NOMO-1 treated with dmso at 0.1 percent for 144 hours (cell line): Measurements from ENCODE around the gene UBLCP1.
A peak's percentile ranks its signal among the peaks of the same experiment; 100 is the strongest.
"Not testable (repeated sequence)": the region's sequence is repeated elsewhere in the genome, so short reads cannot be mapped to it uniquely, and the experiment has no call there.

Experiments
- DNase-seq: peaks from one replicate; lab custom pipeline; 2025; ENCODE audit not compliant: unreplicated experiment; lab: John Stamatoyannopoulos, UW

The UBLCP1 gene, protein sequence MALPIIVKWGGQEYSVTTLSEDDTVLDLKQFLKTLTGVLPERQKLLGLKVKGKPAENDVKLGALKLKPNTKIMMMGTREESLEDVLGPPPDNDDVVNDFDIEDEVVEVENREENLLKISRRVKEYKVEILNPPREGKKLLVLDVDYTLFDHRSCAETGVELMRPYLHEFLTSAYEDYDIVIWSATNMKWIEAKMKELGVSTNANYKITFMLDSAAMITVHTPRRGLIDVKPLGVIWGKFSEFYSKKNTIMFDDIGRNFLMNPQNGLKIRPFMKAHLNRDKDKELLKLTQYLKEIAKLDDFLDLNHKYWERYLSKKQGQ

DNA sequence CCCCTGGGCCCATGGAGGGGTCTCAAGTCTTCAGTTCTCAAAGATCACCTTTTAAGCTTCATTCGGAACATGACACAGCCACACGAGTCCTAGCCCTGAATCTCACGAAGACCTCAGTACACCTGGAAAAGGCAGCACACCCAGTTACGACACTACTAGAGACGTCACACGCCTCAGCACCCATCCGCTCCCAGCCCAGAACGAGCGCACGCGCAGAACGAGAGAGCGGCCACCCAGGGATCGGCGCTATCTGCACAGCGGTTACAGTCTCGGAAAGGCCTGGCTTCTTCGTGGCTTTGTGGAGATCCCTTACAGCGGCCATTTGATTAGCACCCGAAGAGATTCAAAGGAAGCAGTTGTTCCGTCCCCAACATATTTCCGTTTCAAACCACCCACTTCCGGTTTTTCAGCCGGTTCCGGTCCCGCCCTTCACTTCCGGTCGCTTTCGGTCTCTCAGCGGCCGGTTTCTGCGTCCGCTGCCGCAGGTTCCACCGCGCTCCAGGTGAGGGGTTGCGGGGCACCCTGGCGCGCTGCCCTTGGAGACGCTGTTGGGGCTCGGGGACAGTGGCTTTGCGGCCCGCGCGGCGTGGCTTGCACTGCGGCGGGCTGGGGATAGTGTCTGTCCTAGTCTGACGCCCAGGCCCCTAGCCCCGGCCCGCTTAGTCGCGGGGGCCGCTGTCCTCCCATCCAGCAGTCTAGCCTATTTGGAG is at the start of gene UBLCP1:
Gene UBLCP1, plus strand, starts transcription at position 432 of the 710 bp plus-strand sequence. CDS start 5,626 bp downstream, outside the sequence.
- peak; percentile 84 for DNase-seq

DNA sequence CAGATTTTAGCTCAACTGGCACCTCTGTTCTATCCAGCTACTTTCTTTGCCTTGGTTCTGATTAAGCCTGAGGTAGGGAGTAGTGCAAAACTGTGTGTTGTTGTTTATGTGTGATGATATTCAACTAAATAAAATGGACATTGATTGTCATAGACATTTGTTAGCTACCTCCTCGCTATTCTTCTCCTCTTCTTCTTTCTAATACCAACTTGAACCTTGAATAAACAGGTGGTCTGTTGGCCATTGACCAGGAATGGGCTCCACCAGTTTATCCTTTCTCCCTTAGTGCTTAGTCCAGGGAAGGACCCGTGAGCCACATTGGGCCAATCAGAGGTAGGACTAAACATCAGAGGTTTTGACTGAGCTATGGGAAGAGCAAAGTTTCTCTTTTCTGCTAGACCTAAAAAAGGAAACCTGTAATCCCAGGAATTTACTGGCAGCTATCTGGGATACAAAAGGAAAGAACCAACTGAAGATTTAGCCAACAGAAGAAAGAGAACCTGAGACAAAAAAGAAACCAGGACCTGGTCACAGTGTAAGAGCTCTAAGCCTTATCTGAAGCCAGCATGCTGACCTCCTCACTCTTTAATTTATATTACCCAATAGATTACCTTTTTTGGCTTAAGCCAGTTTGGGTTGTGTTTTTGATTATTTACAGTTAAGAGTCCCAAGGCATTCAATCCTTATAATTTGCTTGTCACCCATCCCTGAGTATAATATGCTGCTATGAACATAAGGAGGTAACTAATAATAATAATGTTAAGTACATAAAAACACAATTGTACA is 48.4 kb upstream of the UBLCP1 start:
- no peak for DNase-seq

DNA sequence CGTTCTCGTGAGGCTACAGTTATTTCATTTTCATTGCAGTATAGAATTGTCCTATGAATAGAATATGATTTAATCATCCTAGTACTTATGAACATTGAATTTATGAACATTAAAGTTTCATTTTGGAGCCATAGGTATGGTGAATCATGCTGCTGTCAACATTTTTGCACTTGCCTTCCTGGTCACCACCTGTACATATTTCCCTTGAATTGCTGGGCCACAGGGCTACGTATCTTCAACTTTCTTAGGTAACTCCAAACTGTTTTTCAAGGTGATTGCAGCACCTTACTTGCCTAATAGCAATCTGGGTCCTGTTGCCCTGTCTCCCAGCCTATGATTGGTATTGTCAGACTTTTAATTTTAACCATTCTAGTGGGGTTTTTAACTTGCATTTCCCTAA is 47.2 kb upstream of the UBLCP1 start:
- no peak for DNase-seq

DNA sequence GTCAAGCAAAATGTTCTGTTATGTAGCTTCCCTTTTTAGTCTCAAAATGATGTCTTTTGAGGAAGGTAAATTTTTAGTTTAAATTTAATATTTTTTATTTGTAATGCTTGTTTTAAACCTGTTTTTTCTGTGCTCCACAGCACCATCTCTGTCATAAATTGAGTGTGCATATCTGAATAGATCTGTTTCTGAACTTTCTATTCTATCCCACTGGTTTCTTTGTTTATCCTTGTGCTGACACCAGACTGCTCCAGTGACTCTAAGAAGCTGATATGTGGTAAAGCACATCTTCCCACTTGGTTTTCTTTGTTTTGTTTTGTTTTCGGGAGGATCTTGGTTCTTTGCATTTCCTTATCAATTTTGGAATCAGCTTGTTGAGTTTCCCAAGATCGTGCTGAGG is 46.6 kb upstream of the UBLCP1 start:
- no peak for DNase-seq

DNA sequence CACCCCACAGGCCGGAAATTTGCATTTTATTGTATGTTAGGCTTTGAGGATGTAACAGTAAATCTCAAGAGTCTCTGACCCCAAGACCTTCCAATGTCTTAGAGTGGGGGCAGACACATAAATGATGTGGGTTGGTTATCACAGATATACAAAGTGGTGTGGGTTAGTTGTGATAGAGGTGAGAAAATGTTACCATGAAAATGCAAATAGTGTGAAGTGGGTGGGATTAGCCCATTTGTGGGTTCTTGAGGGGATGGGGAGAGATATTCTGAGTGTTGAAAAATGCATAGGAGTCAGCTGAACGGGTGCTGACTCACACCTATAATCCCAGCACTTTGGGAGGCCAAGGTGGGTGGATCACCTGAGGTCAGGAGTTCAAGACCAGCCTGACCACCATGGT is 45.9 kb upstream of the UBLCP1 start:
- no peak for DNase-seq

DNA sequence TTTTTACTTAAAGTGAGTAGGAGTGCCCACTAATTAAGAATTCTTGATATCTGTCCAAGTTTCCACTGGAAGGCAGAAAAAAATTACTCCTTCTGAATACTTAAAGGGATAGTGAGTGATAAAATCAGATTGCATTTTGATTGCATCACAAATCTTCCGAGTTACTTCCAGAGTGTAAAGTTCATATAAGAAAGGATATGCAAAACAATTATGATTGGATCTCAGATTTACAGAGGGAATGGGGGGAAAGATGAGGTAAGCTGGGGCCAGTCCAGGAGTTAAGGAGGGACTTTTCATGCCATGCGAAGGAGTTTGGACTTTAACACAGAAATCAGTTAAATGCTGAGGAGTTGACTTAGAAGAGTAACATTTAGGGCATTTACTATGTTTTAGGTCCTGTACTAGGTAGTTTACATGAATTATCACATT is 44.5 kb upstream of the UBLCP1 start:
- DNase-seq, result no peak

DNA sequence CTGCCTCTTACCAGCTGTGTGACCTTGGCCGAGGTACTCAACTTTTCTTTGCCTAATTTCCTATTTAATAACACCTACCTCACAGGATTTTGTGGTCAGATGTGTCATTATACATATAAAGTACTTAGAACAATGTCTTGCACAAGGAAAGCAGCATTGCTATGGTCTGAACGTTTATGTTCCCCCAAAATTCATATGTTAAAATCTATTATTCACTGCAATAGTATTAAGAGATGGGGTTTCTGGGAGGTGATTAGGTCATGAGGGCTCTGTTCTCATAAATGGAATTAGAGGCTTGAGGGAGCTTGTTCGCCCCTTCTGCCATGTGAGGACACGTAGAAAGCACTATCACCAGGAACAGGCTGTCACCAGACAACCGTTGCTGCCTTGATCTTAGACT is 42.9 kb upstream of the UBLCP1 start:
- DNase-seq, result no peak

DNA sequence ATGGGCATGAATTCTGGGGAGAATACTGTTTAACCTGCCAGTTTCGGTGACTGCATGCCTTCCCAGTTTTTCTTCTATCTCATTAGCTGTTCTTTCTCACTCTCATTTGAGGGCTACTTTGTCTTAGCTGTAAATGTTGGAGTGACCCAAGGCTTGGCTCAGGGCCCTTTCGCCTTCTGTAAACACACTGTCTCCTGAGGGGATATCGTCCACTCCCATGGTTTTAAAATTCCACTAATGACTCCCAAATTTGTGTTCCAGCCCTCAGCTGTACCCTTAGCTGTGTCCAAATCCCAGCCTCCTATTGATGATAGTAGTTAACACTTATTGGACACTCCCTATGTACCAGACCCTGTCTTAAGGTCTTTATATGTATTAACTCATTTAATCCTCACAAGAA is 39.6 kb upstream of the UBLCP1 start:
- no peak for DNase-seq

DNA sequence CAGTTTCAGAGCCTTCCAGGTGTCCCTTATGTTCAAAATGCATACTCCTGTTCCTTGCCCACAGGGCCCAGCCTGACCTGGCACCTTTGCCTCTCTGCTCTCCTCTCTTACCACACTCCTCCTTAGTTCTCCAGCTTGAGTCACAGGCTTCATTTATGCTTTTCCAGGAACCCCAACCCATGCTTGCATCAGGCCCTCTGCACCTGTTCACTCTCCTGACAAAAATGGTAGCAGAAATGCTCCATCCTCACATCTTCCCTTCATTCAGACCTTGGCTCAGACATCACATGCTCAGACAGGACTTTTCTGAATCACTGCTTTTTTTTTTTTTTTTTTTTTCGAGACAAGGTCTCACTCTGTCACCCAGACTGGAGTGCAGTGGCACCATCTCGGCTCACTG is 38.6 kb upstream of the UBLCP1 start:
- no peak for DNase-seq

DNA sequence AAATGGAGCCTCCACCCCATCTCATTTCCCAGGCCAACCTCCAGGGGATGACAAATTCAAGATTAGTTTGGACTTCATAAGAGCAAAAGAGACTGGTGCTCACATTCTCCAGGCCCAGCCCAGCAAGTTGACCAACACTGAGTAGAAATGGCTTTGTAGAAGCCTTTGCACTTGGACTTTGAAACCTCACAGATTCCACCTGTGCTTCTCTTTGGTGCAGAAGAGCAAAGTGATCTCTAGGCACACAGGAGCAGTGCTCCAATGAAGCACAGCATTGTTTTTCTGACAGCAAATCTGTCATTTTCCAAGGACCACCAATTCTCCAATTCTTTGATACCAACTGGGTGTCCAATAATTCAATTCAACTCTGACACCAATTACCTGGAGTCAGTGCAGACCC is 36.6 kb upstream of the UBLCP1 start:
- no peak for DNase-seq

DNA sequence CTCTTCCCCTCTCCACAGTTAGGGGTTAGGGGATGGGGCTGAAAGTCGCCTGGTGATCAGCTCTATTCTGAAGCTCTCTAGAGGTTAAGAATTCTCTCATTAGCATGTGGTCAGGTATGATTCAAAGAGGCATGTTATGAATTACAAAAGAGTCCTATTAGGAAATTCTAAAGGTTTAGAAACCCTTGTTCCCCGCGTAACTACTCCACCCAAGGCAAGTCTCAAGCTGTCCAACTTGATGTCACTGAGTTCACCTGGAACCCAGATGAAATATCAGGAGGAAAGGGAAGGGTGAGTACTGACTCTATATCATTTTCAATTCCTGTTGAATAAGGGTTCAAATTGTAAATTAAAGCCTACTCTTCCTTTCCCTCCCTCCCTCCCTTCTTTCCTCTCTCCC is 35.6 kb upstream of the UBLCP1 start:
- DNase-seq, result no peak

DNA sequence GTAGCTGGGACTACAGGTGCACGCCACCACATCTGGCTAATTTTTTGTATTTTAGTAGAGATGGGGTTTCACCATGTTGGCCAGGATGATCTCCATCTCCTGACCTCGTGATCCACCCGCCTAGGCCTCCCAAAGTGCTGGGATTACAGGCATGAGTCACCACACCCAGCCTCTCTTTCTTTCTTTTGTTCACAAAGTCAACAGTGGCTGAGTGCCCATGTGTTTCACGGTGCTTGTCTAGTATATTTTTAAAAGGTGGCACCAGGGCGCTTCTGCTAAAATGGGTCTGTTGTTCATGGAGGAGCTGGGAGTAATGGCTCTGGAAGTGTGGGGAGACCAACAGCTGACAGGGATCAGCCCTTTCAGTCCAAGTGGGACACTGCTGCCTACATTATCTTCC is 35.0 kb upstream of the UBLCP1 start:
- not testable (repeated sequence) for DNase-seq

DNA sequence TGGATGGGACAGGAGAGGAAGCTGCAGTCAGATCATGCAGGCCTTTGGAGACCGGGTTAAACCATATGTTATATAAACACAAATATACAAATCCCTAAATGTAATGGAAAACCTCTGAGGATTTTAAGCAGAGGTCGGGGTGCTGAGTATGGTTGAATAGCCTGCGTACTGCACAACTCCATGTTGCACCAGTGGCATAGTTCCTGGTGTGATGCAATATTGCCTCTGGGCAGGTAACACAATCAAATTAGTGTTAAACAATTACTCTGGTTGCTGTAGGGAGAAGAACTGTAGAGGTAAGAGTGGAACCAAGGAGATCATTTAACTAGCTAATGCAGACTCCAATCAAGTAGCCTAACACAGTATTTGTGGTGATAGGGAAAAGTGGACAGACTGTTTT is 32.4 kb upstream of the UBLCP1 start:
- no peak for DNase-seq

DNA sequence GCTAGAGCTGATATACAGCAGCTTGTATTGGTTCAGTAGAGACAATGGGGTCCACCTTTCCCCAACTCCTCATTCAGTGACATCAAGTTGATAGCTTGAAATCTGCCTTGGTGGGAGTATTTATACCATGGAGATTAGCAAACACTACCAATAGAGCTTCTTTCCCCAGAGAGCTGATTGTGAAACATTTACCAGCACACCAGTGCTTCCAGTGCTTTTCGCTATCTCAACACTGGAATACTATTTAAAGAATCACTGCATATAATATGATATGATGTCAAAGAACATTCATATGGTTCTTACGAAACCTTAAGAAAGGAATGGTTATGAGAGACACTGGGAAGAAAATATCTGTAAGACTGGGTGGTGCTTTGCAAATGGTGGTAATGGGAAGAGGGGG is 31.9 kb upstream of the UBLCP1 start:
- no peak for DNase-seq

DNA sequence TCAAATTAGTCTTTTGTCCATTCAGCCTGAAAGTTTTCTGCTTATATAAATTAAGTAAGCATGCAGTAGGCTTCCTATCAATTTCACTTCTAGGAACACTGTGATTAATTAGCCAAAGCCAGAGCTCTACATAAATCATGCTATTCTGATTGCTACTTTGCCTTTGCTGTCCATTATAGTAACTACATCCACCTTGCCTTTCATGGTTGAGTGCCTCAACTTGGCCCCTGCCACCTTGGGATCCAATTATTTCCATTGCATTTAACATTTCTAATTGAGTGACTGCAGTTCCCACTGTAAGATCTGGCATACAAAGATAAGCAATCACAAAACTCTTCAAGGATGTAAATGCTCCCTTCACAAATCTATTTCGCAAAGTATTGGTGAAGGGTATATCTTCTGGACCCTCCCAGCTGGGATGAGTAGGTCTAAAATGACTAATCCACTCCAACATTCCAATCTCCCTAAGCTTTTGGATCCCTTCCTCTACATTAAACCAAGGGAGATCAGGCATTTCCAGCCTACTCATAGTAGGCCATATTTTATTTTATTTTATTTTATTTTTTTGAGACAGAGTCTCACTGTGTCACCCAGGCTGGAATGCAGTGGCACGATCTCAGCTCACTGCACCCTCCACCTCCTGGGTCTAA is 27.1 kb upstream of the UBLCP1 start:
- DNase-seq, result not testable (repeated sequence)

DNA sequence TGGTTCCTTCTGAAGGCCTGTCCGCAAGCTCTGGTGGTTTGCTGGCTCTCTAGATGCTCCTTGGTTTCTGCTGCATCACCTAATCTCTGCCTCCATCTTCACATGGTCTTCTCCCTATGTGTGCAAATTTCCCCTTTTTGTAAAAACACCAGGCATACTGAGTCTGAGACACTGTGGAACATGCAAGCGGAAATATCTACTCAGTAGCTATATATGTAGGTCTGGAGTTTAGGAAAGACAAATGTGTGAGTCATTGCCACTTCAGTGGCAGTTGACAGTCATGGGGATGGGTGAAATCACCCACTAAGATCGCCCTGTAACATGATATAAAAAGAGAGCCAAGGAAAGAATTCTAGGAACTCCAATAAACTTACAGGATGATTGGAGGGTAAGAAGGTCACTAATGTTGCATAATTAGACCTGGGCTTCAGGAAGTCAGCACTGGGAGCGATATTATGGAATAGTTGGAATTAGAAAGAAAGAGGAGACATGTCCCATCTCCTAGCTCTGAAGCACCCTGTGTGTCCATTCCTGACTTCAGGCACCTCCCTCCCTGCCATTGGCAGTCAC is 22.7 kb upstream of the UBLCP1 start:
- no peak for DNase-seq

DNA sequence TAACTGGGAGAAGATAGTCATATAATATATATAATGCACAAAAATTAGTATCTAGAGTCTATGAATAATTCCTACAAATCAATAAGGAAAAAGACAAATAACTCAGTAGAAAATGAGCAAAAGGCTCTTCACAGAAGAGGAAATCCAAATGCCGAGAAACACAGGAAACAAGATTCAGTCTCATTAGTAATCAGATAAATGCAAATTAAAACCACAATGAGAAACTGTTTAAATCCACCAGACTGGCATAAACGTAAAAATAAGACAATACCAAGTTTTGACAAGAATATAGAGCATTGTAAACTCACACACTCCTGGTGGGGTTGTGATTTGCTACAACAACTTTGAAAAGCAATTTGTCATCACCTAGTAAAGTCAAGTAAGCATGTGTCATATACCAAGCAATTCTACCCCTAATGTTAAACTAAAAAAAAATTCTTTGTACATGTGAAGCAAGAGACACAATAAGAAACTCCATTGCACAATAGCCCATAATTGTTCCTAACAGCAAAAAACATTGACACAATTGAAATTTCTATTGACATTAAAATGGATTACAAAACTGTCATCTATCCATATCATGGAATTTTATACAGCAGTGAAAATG is 21.0 kb upstream of the UBLCP1 start:
- DNase-seq, result no peak

DNA sequence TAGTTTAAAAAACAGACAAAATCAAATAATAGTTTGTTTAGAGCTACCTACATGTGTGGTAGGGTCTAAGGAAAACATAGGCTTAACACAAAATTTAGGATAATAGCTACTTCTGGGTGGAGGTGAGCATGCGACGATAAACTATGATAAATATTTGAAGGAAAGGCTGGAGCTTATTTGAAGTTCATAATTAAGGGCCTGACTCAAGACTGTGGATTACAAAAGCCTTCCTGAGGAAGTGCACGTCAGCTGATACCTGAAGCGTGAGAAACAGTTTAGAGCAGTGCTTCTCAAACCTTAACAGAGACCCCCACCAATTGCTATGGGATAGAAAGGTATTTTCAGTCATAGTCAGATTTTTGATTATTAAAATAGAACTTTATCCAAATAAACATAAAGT is 20.4 kb upstream of the UBLCP1 start:
- DNase-seq, result no peak

DNA sequence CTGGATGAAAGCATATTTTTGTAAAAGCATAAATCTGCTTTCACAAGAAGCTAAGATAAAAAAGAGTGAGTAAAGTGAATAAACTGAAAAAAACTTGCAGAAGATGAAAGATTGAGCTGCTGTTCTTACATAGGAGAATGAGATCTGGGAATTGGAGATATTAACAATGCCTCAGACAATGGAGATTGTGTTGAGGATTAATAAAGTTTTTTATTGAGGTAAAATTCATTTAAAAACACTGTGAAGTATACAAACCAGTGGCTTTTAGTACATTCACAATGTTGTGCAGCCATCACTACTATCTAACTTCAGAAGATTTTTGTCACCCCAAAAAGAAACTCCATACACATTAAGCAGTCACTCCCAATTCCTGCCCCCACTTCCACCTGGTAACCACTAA is 19.7 kb upstream of the UBLCP1 start:
- no peak for DNase-seq

DNA sequence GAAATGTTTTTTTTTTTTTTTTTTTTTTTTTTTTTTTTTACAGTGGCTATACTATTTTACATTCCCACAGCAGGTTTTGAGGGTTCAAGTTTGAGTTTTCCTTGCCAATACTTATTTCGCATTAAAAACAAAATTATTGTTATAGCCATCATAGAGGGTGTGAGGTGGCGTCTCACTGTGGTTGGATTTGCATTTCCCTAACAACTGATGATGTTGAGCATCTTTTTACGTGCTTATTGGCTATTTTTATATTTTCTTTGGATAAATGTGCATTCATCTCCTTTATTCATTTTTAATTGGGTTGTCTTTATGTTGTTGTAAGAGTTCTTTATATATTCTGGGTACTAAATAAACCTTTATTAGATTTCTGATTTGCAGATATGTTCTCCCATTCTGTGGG is 18.9 kb upstream of the UBLCP1 start:
- DNase-seq, result no peak

DNA sequence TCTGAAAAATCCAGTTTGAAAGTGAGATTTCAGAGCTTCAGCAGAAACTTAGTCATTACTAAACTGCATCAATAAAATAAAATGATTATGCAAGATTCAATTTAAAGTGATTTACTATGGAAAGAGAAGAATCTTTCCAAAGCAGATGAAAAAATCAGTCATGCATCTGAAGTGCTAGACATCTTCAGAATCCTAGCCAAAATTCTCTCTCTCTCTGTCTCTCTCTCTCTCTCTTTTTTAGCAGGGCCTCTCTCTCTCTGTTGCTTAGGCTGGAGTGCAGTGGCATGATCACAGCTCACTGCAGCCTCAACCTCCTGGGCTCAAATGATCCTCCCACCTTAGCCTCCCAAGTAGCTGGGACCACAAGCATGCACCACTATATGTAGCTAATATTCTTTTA is 18.2 kb upstream of the UBLCP1 start:
- DNase-seq, result no peak
